Retinal pigment epithelial cell (primary cell): ENCODE data around the gene NAB2.

ENCODE experiments used
- DNase-seq: peaks from one replicate; pipeline ENCODE4 v3.0.0-alpha.2; 2010; ENCODE audit warnings: low read depth
- H3K4me3 ChIP-seq: 2 replicates; pipeline ENCODE4 v1.5.1; 2011; ENCODE audit warnings: mild to moderate bottlenecking, low read length, control low read depth, moderate library complexity
- TF ChIP-seq, protein P1 (sequence below): conservative IDR thresholded peaks from 2 replicates; pipeline ENCODE4 v1.5.1; 2011; ENCODE audit warnings: low read depth, low read length, control low read depth, inconsistent platforms

Gene NAB2

DNA sequence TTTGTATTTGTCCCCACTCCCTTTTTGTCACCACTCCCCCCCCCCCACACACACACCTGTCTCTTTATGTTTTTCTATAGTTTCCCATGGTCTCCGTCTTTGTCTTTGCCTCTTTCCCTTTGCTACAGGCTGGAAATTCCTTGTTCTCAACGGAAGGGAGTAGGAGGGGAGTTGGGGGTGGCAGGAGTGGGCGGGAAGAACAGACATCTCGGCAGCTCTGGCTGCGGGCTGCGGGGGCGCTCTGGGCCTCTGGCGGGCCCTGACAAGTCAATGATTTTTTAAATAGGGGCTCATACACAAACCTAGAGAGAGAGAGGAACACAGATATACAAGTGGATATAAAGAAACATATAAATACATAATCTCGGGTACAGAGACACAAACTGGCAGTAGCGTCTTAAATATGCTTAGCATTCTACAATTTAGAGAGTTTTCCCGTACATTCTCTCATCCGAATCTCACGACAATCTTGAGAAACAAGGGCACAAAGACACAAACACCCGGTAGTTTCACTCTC is 2.4 kb upstream of the NAB2 start:
- H3K4me3 ChIP-seq, result peak overlapping the region; percentile 62
- no peak for DNase-seq

DNA sequence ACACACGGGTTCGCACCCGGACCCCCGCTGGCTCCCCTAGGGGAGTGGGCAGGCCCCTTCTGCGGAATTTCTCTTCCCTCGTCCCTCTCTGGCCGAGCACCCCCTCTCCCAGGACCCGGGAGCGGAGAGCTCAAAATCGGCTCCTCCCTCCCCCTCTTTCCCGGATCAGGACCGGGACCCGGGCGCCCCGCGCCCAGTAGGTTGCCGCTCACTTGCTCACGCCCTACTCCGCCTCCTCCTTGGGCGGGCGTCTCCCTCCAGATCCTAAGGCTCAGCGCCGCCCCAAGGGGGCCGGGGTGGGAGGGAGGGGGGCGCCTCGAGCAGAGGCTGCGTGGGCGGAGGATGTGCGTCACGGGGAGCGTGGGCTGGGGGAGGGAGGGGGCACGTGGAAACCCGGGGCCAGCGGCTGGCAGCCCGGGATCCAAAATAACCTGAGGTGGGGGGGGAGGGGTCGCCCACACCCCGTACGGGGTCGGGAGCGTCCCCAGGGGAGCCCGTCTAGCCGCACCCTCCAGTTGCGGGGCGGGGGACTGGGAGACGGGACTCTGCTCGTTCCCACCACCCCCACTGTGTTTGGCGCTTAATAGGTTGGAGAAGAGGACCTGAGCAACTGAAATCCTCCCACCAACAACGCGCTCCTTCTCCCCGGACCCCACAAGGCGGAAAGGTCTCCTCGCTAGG is 1.8 kb upstream of the NAB2 start:
- TF ChIP-seq, protein P1, sequence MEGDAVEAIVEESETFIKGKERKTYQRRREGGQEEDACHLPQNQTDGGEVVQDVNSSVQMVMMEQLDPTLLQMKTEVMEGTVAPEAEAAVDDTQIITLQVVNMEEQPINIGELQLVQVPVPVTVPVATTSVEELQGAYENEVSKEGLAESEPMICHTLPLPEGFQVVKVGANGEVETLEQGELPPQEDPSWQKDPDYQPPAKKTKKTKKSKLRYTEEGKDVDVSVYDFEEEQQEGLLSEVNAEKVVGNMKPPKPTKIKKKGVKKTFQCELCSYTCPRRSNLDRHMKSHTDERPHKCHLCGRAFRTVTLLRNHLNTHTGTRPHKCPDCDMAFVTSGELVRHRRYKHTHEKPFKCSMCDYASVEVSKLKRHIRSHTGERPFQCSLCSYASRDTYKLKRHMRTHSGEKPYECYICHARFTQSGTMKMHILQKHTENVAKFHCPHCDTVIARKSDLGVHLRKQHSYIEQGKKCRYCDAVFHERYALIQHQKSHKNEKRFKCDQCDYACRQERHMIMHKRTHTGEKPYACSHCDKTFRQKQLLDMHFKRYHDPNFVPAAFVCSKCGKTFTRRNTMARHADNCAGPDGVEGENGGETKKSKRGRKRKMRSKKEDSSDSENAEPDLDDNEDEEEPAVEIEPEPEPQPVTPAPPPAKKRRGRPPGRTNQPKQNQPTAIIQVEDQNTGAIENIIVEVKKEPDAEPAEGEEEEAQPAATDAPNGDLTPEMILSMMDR, result no peak
- H3K4me3 ChIP-seq, result peak overlapping the region; percentile 62
- DNase-seq, result peak; percentile 55

More for the DNA sequence above, 2.4 kb upstream of the NAB2 start:
- TF ChIP-seq, protein P1, result peak; percentile 53

DNA sequence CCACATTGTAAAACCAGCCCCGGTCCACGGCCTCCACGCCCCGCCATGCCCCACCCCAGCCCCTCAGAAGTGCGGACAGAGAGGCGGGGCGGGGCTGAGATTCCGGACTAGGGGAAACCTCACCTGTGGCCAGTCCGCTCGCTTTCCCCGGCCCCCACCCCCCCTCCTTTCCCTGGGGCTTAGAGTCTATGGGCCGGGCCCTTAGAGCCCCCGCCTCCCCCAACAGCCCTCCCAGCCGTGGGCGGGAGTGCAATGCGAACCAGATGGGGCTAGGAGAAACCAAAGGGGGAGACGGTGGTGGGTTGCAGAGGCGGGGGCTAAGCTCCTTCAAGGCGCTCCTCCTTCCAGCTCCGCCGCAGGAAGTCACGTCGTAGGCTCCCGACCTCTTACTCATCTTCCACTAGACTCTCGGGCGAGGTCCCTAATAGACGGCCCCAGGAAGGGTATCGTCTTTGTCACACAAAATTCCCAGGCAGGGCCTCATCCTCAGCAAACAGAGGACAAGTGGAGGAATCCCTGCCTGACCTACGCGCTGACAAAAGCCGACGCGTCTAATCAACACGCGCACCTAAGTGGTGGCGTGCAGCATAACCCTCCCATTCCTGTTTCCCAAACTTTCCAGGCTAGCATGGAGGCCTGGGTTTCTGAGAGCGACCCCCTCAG is 1.1 kb upstream of the NAB2 start:
- TF ChIP-seq, protein P1, result no peak
- H3K4me3 ChIP-seq, result peak overlapping the region; percentile 62
- DNase-seq, result peak; percentile 74

DNA sequence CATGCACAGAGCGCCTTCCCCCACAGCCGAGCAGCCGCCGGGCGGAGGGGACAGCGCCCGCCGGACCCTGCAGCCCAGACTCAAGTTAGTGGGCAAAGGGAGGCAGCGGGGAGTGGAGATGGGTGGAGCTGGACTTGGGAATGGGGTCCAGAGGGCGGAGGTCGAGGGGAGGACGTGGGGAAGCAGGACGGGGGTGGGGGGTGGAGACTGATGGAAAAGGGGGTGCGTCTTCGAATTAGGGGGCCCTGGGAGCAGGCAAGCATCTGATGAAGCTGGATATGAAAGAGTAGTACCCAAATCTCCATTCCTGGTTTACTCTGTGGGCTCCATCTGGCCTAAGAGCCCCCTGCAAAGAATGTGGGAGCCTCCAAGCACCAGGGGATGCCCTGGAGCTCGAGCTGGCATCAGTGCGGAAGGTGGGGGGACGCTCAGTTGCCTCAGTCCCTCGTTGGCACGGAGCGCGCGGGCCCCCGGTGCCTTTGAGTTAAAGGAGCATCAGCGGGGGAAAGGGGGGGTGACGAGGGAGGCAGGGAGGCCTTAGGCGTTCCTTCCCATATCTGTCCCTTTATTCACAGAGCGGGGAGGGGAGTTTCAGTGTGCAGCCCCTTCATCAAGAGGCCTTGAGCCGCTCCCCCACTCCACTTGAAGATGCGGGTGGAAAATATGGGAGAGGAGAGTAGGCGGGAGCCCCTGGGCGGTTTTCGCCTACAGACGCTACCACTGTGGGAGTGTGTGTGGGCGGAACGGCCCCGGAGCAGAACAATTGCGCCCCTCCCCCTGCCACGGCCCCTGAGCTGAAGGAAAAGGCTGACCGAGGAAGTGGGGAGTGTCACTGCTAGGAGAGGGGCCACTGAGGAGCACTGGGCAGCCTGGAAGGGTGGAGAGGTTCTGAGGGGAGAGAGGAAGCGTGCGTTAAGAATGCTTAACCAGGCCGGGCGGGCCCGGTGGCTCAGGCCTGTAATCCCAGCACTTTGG is 644 bp downstream of the NAB2 start:
- no peak for DNase-seq
- TF ChIP-seq, protein P1, result no peak
- H3K4me3 ChIP-seq, result peak overlapping the region; percentile 87

DNA sequence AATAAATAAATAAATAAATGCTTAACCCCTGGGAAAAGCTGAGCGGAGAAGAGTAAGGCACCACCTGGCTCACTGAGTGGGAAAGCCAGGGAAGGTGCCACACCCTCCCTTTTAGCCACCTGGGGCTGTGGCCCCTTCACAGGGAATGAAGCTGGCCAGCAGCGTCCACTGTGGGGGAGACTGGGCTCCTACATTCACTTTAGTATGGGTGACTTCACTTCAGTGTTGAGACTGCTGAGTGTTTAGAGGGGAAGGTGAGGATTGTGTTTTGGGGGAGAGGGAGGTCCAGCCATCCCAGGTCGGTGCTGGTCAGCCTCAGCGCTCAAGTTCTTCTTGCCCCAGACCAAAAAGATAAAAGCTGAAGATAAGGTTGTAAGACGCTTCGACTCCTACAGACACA is 1.6 kb downstream of the NAB2 start:
- TF ChIP-seq, protein P1, result no peak
- no peak for DNase-seq
- peak overlapping the region; percentile 87 for H3K4me3 ChIP-seq

DNA sequence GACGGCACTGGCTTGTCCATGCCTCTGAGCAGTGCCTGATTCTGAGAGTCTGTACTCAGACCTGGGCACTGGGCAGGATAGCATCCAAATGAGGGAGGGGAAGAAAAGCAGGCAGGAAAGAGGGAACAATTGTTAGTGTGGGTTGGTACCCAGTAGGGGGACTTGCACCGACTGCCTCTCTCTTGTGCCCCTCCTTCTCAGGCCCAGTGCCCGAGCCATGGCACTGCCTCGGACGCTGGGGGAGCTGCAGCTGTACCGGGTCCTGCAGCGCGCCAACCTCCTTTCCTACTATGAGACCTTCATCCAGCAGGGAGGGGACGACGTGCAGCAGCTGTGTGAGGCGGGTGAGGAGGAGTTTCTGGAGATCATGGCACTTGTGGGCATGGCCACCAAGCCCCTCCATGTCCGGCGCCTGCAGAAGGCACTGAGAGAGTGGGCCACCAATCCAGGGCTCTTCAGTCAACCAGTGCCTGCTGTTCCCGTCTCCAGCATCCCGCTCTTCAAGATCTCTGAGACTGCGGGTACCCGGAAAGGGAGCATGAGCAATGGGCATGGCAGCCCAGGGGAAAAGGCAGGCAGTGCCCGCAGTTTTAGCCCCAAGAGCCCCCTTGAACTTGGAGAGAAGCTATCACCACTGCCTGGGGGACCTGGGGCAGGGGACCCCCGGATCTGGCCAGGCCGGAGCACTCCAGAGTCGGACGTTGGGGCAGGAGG is 2.2 kb downstream of the NAB2 start:
- TF ChIP-seq, protein P1, result peak; percentile 14
- peak overlapping the region; percentile 87 for H3K4me3 ChIP-seq
- no peak for DNase-seq
